Neural progenitor cell (in vitro differentiated cells): ENCODE results near the gene LDB2.

Experiments
- CTCF ChIP-seq: fragments of 200-600 bp; sonication (generic); IDR thresholded peaks from 2 replicates; pipeline ENCODE4 v1.5.1; 2017; ENCODE audit warnings: antibody characterized with exemption, mild to moderate bottlenecking
- EZH2 ChIP-seq: fragments of 200-600 bp; sonication (generic); IDR thresholded peaks from 2 replicates; pipeline ENCODE4 v1.6.1; 2017; ENCODE audit warnings: antibody characterized with exemption, mild to moderate bottlenecking, moderate library complexity
- EZH2phosphoT487 ChIP-seq: fragments of 200-600 bp; sonication (generic); IDR thresholded peaks from 2 replicates; pipeline ENCODE4 v1.6.1; 2017; ENCODE audit warnings: antibody characterized with exemption

- TF ChIP-seq CTCF (no peak), EZH2 (no peak), EZH2phosphoT487 (no peak)
Observed at GRCh38 chr4:16663307-16663706, 235.1 kb downstream of the LDB2 start.
